NCI-H1436 (cell line): ENCODE measurements around the gene FGD5.
"Not testable (repeated sequence)": the region's sequence is repeated elsewhere in the genome, so short reads cannot be mapped to it uniquely, and the experiment has no call there.

ENCODE experiments used
- DNase-seq: peaks from one replicate; lab custom pipeline; 2025; lab: John Stamatoyannopoulos, UW

FGD5 gene

GRCh38 chr3:14804835-14805780 is 13.7 kb upstream of the FGD5 start:
- no peak for DNase-seq

GRCh38 chr3:14805961-14806537 is 12.7 kb upstream of the FGD5 start:
- DNase-seq = no peak

- no peak for DNase-seq
Observed at GRCh38 chr3:14806641-14807263, 12.0 kb upstream of the FGD5 start.

GRCh38 chr3:14808025-14808424 is 10.7 kb upstream of the FGD5 start:
- DNase-seq = no peak

GRCh38 chr3:14808502-14809266 is 10.1 kb upstream of the FGD5 start:
- DNase-seq = no peak

- DNase-seq = not testable (repeated sequence)
Observed at GRCh38 chr3:14809611-14810010, 9.2 kb upstream of the FGD5 start.

- DNase-seq = no peak
Observed at GRCh38 chr3:14810070-14810791, 8.5 kb upstream of the FGD5 start.

- DNase-seq = no peak
Observed at GRCh38 chr3:14810801-14811661, 7.7 kb upstream of the FGD5 start.

GRCh38 chr3:14811684-14812083 is 7.1 kb upstream of the FGD5 start:
- DNase-seq = no peak

GRCh38 chr3:14812196-14812790 is 6.5 kb upstream of the FGD5 start:
- no peak for DNase-seq

GRCh38 chr3:14814411-14814871 is 4.3 kb upstream of the FGD5 start:
- DNase-seq = no peak

- no peak for DNase-seq
Observed at GRCh38 chr3:14816359-14816758, 2.4 kb upstream of the FGD5 start.

GRCh38 chr3:14819671-14820070 is 909 bp downstream of the FGD5 start:
- no peak for DNase-seq

- no peak for DNase-seq
Observed at GRCh38 chr3:14820156-14820555, 1.4 kb downstream of the FGD5 start.

- DNase-seq = no peak
Observed at GRCh38 chr3:14821151-14821550, 2.4 kb downstream of the FGD5 start.

- DNase-seq = no peak
Observed at GRCh38 chr3:14822134-14822533, 3.4 kb downstream of the FGD5 start.

- no peak for DNase-seq
Observed at GRCh38 chr3:14822670-14823390, 4.1 kb downstream of the FGD5 start.

- no peak for DNase-seq
Observed at GRCh38 chr3:14823393-14823792, 4.6 kb downstream of the FGD5 start.

- no peak for DNase-seq
Observed at GRCh38 chr3:14823910-14824629, 5.3 kb downstream of the FGD5 start.
